A673 (cell line): Measurements from ENCODE around the gene MYOF. TPM values are rescaled to one million over a fixed set of nuclear protein-coding genes. Genes with fewer than 3 reads are reported as not detected.
A peak's percentile ranks its signal among the peaks of the same experiment; 100 is the strongest.

ENCODE experiments used
- BruUV-seq: library from RNA; stranded (reverse); fragments of 400-500 nt; replicated peaks from 2 replicates; lab custom pipeline; 2021; lab: Mats Ljungman, UMichigan
- CTCF ChIA-PET: fragments of 300-600 bp; sonication (Branson Sonifier 250); formaldehyde crosslinking; loops from one replicate; lab custom pipeline; 2022; ENCODE audit warnings: antibody characterized with exemption; lab: Charles Lee
- POLR2A ChIA-PET: fragments of 300-600 bp; sonication (Branson Sonifier 250); formaldehyde crosslinking; loops from one replicate; lab custom pipeline; 2022; ENCODE audit warnings: antibody characterized with exemption; ENCODE audit not compliant: low non-redundant PET; lab: Charles Lee
- DNase-seq: peaks from one replicate; pipeline ENCODE4 v3.0.0-alpha.2; 2015; ENCODE audit warnings: low spot score
- H3K27ac ChIP-seq: fragments of 200-600 bp; sonication (generic); 2 replicates; pipeline ENCODE4 v1.5.1; 2016; ENCODE audit warnings: mixed run types, low read depth, mild to moderate bottlenecking, mixed read lengths, antibody characterized with exemption, low read length; ENCODE audit not compliant: poor library complexity, severe bottlenecking
- H3K27me3 ChIP-seq: fragments of 200-600 bp; sonication (generic); replicated peaks from 2 replicates; pipeline ENCODE4 v1.6.1; 2017; ENCODE audit warnings: mixed run types, low read depth, mild to moderate bottlenecking, mixed read lengths, antibody characterized with exemption, low read length; ENCODE audit not compliant: insufficient read depth, poor library complexity
- H3K36me3 ChIP-seq: fragments of 200-600 bp; sonication (generic); 2 replicates; pipeline ENCODE4 v1.6.1; 2016; ENCODE audit warnings: mixed run types, mild to moderate bottlenecking, mixed read lengths, antibody characterized with exemption, low read length; ENCODE audit not compliant: insufficient read depth, poor library complexity, severe bottlenecking
- H3K4me1 ChIP-seq: fragments of 200-600 bp; sonication (generic); 2 replicates; pipeline ENCODE4 v1.6.1; 2017; ENCODE audit warnings: mixed run types, mild to moderate bottlenecking, mixed read lengths, antibody characterized with exemption, low read length; ENCODE audit not compliant: insufficient read depth, poor library complexity, severe bottlenecking
- H3K4me3 ChIP-seq: fragments of 200-600 bp; sonication (generic); 2 replicates; pipeline ENCODE4 v1.5.1; 2016; ENCODE audit warnings: low read depth, mixed run types, mild to moderate bottlenecking, mixed read lengths, low read length; ENCODE audit not compliant: poor library complexity, severe bottlenecking
- H3K9me3 ChIP-seq: fragments of 200-600 bp; sonication (generic); 2 replicates; pipeline ENCODE4 v1.6.1; 2016; ENCODE audit warnings: mixed run types, low read depth, mild to moderate bottlenecking, mixed read lengths, antibody characterized with exemption, low read length; ENCODE audit not compliant: poor library complexity, severe bottlenecking
- EZH2 ChIP-seq: fragments of 200-600 bp; sonication (generic); IDR thresholded peaks from 2 replicates; pipeline ENCODE4 v1.6.1; 2017; ENCODE audit warnings: borderline replicate concordance, low read depth, mild to moderate bottlenecking, mixed read lengths, antibody characterized with exemption, low read length; ENCODE audit not compliant: poor library complexity, severe bottlenecking
- intact Hi-C: fragments of 100-400 bp; cut with micrococcal nuclease; formaldehyde crosslinking; loops from one replicate; pipeline ENCODE4 v1.10.0; 2022; ENCODE audit not compliant: unreplicated experiment
- total RNA-seq: library from RNA; stranded (reverse); gene quantifications from 2 replicates; pipeline ENCODE4 v1.2.3, GENCODE V29; 2021
- TF ChIP-seq, protein P1 (sequence below): fragments of 300-800, 200-600 bp; sonication (generic); conservative IDR thresholded peaks from 2 replicates; pipeline ENCODE4 v1.5.1; 2017; ENCODE audit warnings: low read depth, mild to moderate bottlenecking, antibody characterized with exemption, low read length, moderate library complexity, mixed read lengths

The MYOF gene
- total RNA-seq, 1 experiment from 2014 or later = 24.2 TPM

DNA sequence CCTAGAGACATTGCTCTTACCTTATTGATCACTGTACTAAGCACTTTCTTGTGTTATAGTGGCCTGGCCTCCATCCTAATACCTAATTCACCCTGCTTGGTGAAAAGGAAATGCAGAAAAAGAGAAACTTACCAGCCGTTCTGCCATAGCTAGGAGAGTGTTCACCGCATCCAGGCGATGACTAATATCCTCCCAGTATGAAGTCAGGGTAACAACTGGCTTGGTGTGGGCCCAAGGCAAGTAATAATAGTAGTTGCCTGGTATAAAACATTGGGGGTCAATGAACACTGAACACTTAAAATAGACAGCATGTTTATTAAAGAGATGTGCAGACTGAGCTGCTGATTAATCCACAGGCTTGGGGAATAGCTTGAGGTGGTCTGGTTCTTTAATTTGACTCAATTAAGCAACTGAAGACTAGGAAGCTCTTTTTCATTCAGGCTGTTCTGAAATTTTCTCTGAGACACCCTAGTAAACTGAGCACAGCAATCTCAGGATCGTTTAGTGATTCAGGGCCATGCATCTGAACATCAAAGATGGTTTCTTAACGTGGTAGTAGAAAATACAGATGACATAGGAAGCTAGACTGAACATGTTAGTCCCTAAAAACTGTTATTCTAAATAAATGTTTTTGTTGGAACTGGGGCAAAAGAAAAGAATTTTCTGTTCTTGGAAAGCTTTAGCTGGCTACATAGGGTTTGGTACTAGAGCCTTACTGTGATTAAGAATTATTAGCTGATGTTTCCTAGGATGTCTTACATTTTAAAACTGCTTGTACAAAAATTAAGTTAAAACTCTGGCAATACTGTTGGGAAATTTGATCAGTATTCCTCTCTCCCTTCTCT is 102.2 kb downstream of the MYOF start:
- CTCF ChIA-PET = interaction anchor here (0.6 to 2.2 kb wide), 2 partner anchors 10 to 102 kb away, joined by 3 to 11 read pairs; partner anchors contain the start of gene MYOF
- no peaks in the 10 kb centered on the region for H3K27me3 ChIP-seq
- DNase-seq = peak; percentile 24
- no peak overlapping the region for H3K27ac ChIP-seq
- H3K36me3 ChIP-seq = no peaks in the 10 kb centered on the region
- H3K4me1 ChIP-seq = peaks cover 11% of the 10 kb centered on the region
- TF ChIP-seq, protein P1, sequence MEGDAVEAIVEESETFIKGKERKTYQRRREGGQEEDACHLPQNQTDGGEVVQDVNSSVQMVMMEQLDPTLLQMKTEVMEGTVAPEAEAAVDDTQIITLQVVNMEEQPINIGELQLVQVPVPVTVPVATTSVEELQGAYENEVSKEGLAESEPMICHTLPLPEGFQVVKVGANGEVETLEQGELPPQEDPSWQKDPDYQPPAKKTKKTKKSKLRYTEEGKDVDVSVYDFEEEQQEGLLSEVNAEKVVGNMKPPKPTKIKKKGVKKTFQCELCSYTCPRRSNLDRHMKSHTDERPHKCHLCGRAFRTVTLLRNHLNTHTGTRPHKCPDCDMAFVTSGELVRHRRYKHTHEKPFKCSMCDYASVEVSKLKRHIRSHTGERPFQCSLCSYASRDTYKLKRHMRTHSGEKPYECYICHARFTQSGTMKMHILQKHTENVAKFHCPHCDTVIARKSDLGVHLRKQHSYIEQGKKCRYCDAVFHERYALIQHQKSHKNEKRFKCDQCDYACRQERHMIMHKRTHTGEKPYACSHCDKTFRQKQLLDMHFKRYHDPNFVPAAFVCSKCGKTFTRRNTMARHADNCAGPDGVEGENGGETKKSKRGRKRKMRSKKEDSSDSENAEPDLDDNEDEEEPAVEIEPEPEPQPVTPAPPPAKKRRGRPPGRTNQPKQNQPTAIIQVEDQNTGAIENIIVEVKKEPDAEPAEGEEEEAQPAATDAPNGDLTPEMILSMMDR = no peak
- TF ChIP-seq EZH2 = no peak
- intact Hi-C loops = no loop called here
- BruUV-seq = no TSS peak
- no peaks in the 10 kb centered on the region for H3K9me3 ChIP-seq
- H3K4me3 ChIP-seq = no peak overlapping the region
- POLR2A ChIA-PET = no interaction called here

DNA sequence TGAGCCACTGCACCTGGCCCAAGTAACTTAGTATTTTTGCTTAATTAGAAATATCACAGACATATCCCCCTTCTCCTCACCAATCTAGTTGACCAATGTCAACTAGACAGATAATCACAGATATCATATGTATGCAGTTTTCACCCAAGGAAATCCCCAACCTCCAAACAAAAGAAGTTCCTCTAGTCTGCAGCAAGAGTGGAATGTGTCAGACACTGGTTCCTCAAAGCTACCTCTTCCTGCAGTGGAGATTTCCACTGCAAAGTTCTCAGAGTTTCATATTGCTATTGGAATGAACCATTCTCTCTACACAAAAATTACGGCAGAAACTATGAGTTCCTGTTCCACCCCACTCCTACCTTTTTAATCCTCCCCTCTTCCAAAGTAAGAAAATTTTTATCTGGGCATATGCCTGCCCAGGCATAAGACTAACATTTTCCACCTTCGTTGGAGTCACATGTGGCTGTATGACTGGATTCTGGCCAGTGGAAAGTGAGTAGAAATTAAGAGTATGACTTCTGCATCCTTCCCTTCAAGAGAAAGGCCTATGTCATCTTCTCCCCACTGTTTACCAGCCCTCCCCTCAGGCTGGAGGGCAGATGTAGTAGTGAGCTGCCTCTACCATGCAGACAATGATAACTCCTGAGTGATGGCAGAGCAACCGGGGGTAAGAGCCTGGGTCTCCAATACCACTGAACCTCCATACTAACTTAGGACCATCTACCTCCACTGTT is 103.0 kb downstream of the MYOF start:
- Histone ChIP-seq H3K27ac (no peak overlapping the region), H3K36me3 (no peaks in the 10 kb centered on the region), H3K27me3 (no peaks in the 10 kb centered on the region), H3K4me3 (no peak overlapping the region), H3K4me1 (peaks cover 11% of the 10 kb centered on the region), H3K9me3 (no peaks in the 10 kb centered on the region)
- ChIA-PET CTCF (interaction anchor here (2.2 kb wide), 1 partner anchor 103 kb away, joined by 11 read pairs; the partner anchor contains the start of gene MYOF), POLR2A (no interaction called here)
- TF ChIP-seq, protein P1 = no peak
- TF ChIP-seq EZH2 = no peak
- no peak for DNase-seq
- intact Hi-C loops = no loop called here
- BruUV-seq = no TSS peak

DNA sequence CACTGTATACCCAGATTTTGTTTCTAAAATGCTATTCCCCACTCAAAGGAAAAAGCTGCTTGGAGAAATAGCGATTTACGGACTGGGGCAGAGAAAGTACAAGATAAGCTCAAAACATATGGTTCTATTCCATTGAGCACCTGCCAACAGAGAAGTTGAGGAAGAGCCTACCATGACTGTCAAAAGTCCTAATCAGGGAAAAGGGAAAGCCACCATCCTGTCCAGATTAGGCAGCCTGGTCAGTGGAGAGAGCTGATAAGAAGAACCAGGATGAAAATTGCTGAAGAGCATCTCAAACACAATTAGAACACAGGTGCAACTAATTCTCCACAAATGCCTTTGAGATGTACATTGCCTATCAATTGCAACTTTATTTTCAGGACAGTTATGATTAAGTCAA is 104.1 kb downstream of the MYOF start:
- H3K36me3 ChIP-seq = no peaks in the 10 kb centered on the region
- ChIA-PET POLR2A (no interaction called here), CTCF (interaction anchor here (4.4 kb wide), 1 partner anchor 104 kb away, joined by 107 read pairs; the partner anchor contains the start of gene MYOF)
- peaks cover 11% of the 10 kb centered on the region for H3K4me1 ChIP-seq
- no peak overlapping the region for H3K27ac ChIP-seq
- intact Hi-C loops = no loop called here
- H3K27me3 ChIP-seq = no peaks in the 10 kb centered on the region
- H3K9me3 ChIP-seq = no peaks in the 10 kb centered on the region
- H3K4me3 ChIP-seq = no peak overlapping the region
- no peak for DNase-seq
- TF ChIP-seq, protein P1 = no peak
- TF ChIP-seq EZH2 = no peak
- BruUV-seq = no TSS peak
